OCI-LY1 (cell line): ENCODE measurements around the gene RPL37.
A peak's percentile ranks its signal among the peaks of the same experiment; 100 is the strongest.

Experiments used
- H2AFZ ChIP-seq: fragments of 200-600 bp; sonication (generic), shearing (Covaris generic); 2 replicates; pipeline ENCODE4 v1.6.0; 2014; ENCODE audit warnings: antibody characterized with exemption, mild to moderate bottlenecking, low read length
- H3F3A ChIP-seq: fragments of 200-600 bp; sonication (generic), shearing (Covaris generic); 2 replicates; pipeline ENCODE4 v1.6.0; 2014; ENCODE audit warnings: mild to moderate bottlenecking, antibody characterized with exemption, low read length, moderate library complexity; ENCODE audit not compliant: insufficient read depth
- H3K27ac ChIP-seq: fragments of 200-600 bp; sonication (generic); 2 replicates; pipeline ENCODE4 v1.5.1; 2014; ENCODE audit warnings: low read length, mixed run types, mild to moderate bottlenecking, low read depth; ENCODE audit not compliant: poor library complexity, severe bottlenecking
- H3K27me3 ChIP-seq: fragments of 200-600 bp; sonication (generic); 2 replicates; pipeline ENCODE4 v1.6.0; 2014; ENCODE audit warnings: antibody characterized with exemption, mild to moderate bottlenecking, low read length, moderate library complexity; ENCODE audit not compliant: insufficient read depth
- H3K36me3 ChIP-seq: fragments of 200-600 bp; sonication (generic); 2 replicates; pipeline ENCODE4 v1.6.1; 2014; ENCODE audit warnings: mild to moderate bottlenecking, antibody characterized with exemption, low read length, moderate library complexity, mixed read lengths; ENCODE audit not compliant: insufficient read depth
- H3K4me1 ChIP-seq: fragments of 200-600 bp; sonication (generic); 2 replicates; pipeline ENCODE4 v1.5.1; 2014; ENCODE audit warnings: mild to moderate bottlenecking, low read length, moderate library complexity; ENCODE audit not compliant: insufficient read depth, severe bottlenecking
- H3K4me2 ChIP-seq: fragments of 200-600 bp; sonication (generic), shearing (Covaris generic); 2 replicates; pipeline ENCODE4 v1.6.1; 2014; ENCODE audit warnings: low read length
- H3K4me3 ChIP-seq: fragments of 200-600 bp; sonication (generic); 2 replicates; pipeline ENCODE4 v1.5.1; 2014; ENCODE audit warnings: low read length, low read depth, mild to moderate bottlenecking, mixed read lengths; ENCODE audit not compliant: poor library complexity, severe bottlenecking
- H3K79me2 ChIP-seq: fragments of 200-600 bp; shearing (Covaris generic); 2 replicates; pipeline ENCODE4 v1.6.1; 2016; ENCODE audit warnings: mixed run types, low read length, mixed read lengths; ENCODE audit not compliant: insufficient read depth
- H3K9ac ChIP-seq: fragments of 200-600 bp; sonication (generic), shearing (Covaris generic); 2 replicates; pipeline ENCODE4 v1.6.1; 2014; ENCODE audit warnings: mild to moderate bottlenecking, low read length, mixed read lengths
- H3K9me2 ChIP-seq: fragments of 200-600 bp; sonication (generic), shearing (Covaris generic); 2 replicates; pipeline ENCODE4 v1.6.1; 2014; ENCODE audit warnings: low read depth, mild to moderate bottlenecking, low read length, mixed read lengths
- H3K9me3 ChIP-seq: fragments of 200-600 bp; shearing (Covaris generic); 2 replicates; pipeline ENCODE4 v1.6.1; 2014; ENCODE audit warnings: low read length, mixed read lengths
- H4K20me1 ChIP-seq: fragments of 200-600 bp; sonication (generic), shearing (Covaris generic); 2 replicates; pipeline ENCODE4 v1.6.0; 2016; ENCODE audit warnings: mild to moderate bottlenecking, low read length; ENCODE audit not compliant: insufficient read depth
- CTCF ChIP-seq: fragments of 200-600 bp; sonication (generic), shearing (Covaris generic); IDR thresholded peaks from 2 replicates; pipeline ENCODE4 v1.5.1; 2017; ENCODE audit warnings: mild to moderate bottlenecking, antibody characterized with exemption, low read length, moderate library complexity, mixed read lengths
- EZH2 ChIP-seq: fragments of 200-600 bp; sonication (generic), shearing (Covaris generic); IDR thresholded peaks from 2 replicates; pipeline ENCODE4 v1.8.0; 2017; ENCODE audit warnings: borderline replicate concordance, mixed run types, mild to moderate bottlenecking, antibody characterized with exemption, low read length, moderate library complexity, mixed read lengths

The RPL37 gene

GRCh38 chr5:40801771-40802562 lies 33.1 kb downstream of the RPL37 start:
- Histone ChIP-seq H3K27me3 (no peaks in the 10 kb centered on the region; the same call in 1 of the 2 replicates), H3F3A (0 out of 2 replicates have a peak, but pooled peaks cover 4% of the 10 kb centered on the region), H3K9me3 (no peaks in the 10 kb centered on the region), H3K4me2 (no peak overlapping the region), H3K9me2 (no peaks in the 10 kb centered on the region), H3K79me2 (peaks cover 5% of the 10 kb centered on the region), H3K27ac (no peak overlapping the region), H4K20me1 (no peaks in the 10 kb centered on the region), H3K4me1 (peaks cover 15% of the 10 kb centered on the region), H2AFZ (no peak overlapping the region), H3K4me3 (no peak overlapping the region), H3K36me3 (no peaks in the 10 kb centered on the region), H3K9ac (no peak overlapping the region)
- TF ChIP-seq CTCF (no peak), EZH2 (no peak)

- no peaks in the 10 kb centered on the region for H3K9me3 ChIP-seq
- TF ChIP-seq EZH2: no peak
- H3K4me2 ChIP-seq: peak overlapping the region; percentile 99
- 0 out of 2 replicates have a peak overlapping the region, but pooled peaks have one; percentile 21 for H3K9ac ChIP-seq
- peaks cover 29% of the 10 kb centered on the region for H3K79me2 ChIP-seq
- H3K4me1 ChIP-seq: peaks cover 29% of the 10 kb centered on the region
- H3K9me2 ChIP-seq: no peaks in the 10 kb centered on the region
- H3F3A ChIP-seq: 0 out of 2 replicates have a peak, but pooled peaks cover 4% of the 10 kb centered on the region
- H2AFZ ChIP-seq: no peak overlapping the region
- H4K20me1 ChIP-seq: no peaks in the 10 kb centered on the region
- H3K27ac ChIP-seq: no peak overlapping the region
- peaks cover 8% of the 10 kb centered on the region for H3K36me3 ChIP-seq
- H3K4me3 ChIP-seq: peak overlapping the region; percentile 99
- no peaks in the 10 kb centered on the region; the same call in 1 of the 2 replicates for H3K27me3 ChIP-seq
These were observed 35.8 kb downstream of the RPL37 start for GRCh38 chr5:40799258-40799657.

- no peaks in the 10 kb centered on the region; the same call in 1 of the 2 replicates for H3K27me3 ChIP-seq
- peaks cover 29% of the 10 kb centered on the region for H3K4me1 ChIP-seq
- H3K9ac ChIP-seq: peak overlapping the region; percentile 86
- H3F3A ChIP-seq: 0 out of 2 replicates have a peak, but pooled peaks cover 4% of the 10 kb centered on the region
- H3K9me3 ChIP-seq: no peaks in the 10 kb centered on the region
- peak overlapping the region; percentile 66 for H3K27ac ChIP-seq
- H3K4me3 ChIP-seq: peak overlapping the region; percentile 99
- H3K79me2 ChIP-seq: peaks cover 33% of the 10 kb centered on the region
- H3K36me3 ChIP-seq: peaks cover 8% of the 10 kb centered on the region
- peak overlapping the region; percentile 99 for H3K4me2 ChIP-seq
- TF ChIP-seq EZH2: no peak
- no peak for TF ChIP-seq CTCF
- no peaks in the 10 kb centered on the region for H4K20me1 ChIP-seq
- no peaks in the 10 kb centered on the region for H3K9me2 ChIP-seq
- H2AFZ ChIP-seq: peak overlapping the region; percentile 100
These were observed 36.2 kb downstream of the RPL37 start for GRCh38 chr5:40798801-40799210.
